ENCODE measurements around the gene VRTN.

Gene VRTN

GRCh38 chr14:74394549-74394948, 46.3 kb downstream of the VRTN start:
- TF ChIP-seq L3MBTL2 (conservative IDR thresholded peaks at IDR 0.05) (no peak), SP1 (IDR thresholded peaks at IDR 0.05) (no peak), FOXA1 (IDR thresholded peaks at IDR 0.05) (no peak), HDGF (IDR thresholded peaks at IDR 0.05; ENCODE audit: borderline replicate concordance) (no peak), ZNF384 (IDR thresholded peaks at IDR 0.05) (no peak), TARDBP (IDR thresholded peaks at IDR 0.05) (no peak), FOXM1 (IDR thresholded peaks at IDR 0.05; ENCODE audit: borderline replicate concordance) (no peak), BHLHE40 (IDR thresholded peaks at IDR 0.05; ENCODE audit: borderline replicate concordance) (no peak), CTBP1 (IDR thresholded peaks at IDR 0.05; ENCODE audit: borderline replicate concordance) (no peak), FOXK2 (IDR thresholded peaks at IDR 0.05) (no peak), NFRKB (IDR thresholded peaks at IDR 0.05) (no peak), ELF4 (IDR thresholded peaks at IDR 0.05) (no peak), ARNT (IDR thresholded peaks at IDR 0.05) (no peak), LEF1 (IDR thresholded peaks at IDR 0.05; ENCODE audit: borderline replicate concordance) (no peak), SUZ12 (IDR thresholded peaks at IDR 0.05) (no peak), PKNOX1 (IDR thresholded peaks at IDR 0.05) (no peak)
- ChIA-PET POLR2A (no interaction called here), CTCF (no interaction called here)
- no peak for DNase-seq (ENCODE audit: extremely low spot score)

GRCh38 chr14:74395094-74395493, 46.8 kb downstream of the VRTN start:
- ChIA-PET POLR2A (no interaction called here), CTCF (no interaction called here)
- no peak for DNase-seq (ENCODE audit: extremely low spot score)
- TF ChIP-seq ARNT (IDR thresholded peaks at IDR 0.05) (no peak), FOXK2 (IDR thresholded peaks at IDR 0.05) (no peak), NFRKB (IDR thresholded peaks at IDR 0.05) (no peak), CTBP1 (IDR thresholded peaks at IDR 0.05; ENCODE audit: borderline replicate concordance) (no peak), BHLHE40 (IDR thresholded peaks at IDR 0.05; ENCODE audit: borderline replicate concordance) (no peak), SUZ12 (IDR thresholded peaks at IDR 0.05) (no peak), PKNOX1 (IDR thresholded peaks at IDR 0.05) (no peak), ELF4 (IDR thresholded peaks at IDR 0.05) (no peak), TARDBP (IDR thresholded peaks at IDR 0.05) (no peak), FOXM1 (IDR thresholded peaks at IDR 0.05; ENCODE audit: borderline replicate concordance) (no peak), FOXA1 (IDR thresholded peaks at IDR 0.05) (no peak), HDGF (IDR thresholded peaks at IDR 0.05; ENCODE audit: borderline replicate concordance) (no peak), SP1 (IDR thresholded peaks at IDR 0.05) (no peak)

- no peak for DNase-seq (ENCODE audit: extremely low spot score)
- CTCF ChIA-PET = interaction anchor here (0.5 kb wide), 1 partner anchor 811 kb away, joined by 3 read pairs; no protein-coding TSS in a partner anchor
Observed at GRCh38 chr14:74400031-74400685, 51.9 kb downstream of the VRTN start.

GRCh38 chr14:74400919-74401503, 52.7 kb downstream of the VRTN start:
- ChIA-PET CTCF (no interaction called here), POLR2A (no interaction called here)
- no peak for TF ChIP-seq NFRKB (IDR thresholded peaks at IDR 0.05)
- DNase-seq (ENCODE audit: extremely low spot score) = no peak

More at GRCh38 chr14:74400031-74400685, 51.9 kb downstream of the VRTN start:
- no peak for TF ChIP-seq CTBP1 (IDR thresholded peaks at IDR 0.05; ENCODE audit: borderline replicate concordance)
- TF ChIP-seq FOXM1 (IDR thresholded peaks at IDR 0.05; ENCODE audit: borderline replicate concordance) = no peak
- TF ChIP-seq LEF1 (IDR thresholded peaks at IDR 0.05; ENCODE audit: borderline replicate concordance) = no peak
- no peak for TF ChIP-seq SUZ12 (IDR thresholded peaks at IDR 0.05)
- no peak for TF ChIP-seq HDGF (IDR thresholded peaks at IDR 0.05; ENCODE audit: borderline replicate concordance)
- TF ChIP-seq ZNF384 (IDR thresholded peaks at IDR 0.05) = no peak
- no peak for TF ChIP-seq PKNOX1 (IDR thresholded peaks at IDR 0.05)
- TF ChIP-seq FOXK2 (IDR thresholded peaks at IDR 0.05) = no peak
- TF ChIP-seq ARNT (IDR thresholded peaks at IDR 0.05) = no peak
- TF ChIP-seq FOXA1 (IDR thresholded peaks at IDR 0.05) = no peak
- no peak for TF ChIP-seq NFRKB (IDR thresholded peaks at IDR 0.05)
- POLR2A ChIA-PET = no interaction called here

GRCh38 chr14:74401504-74402241, 53.4 kb downstream of the VRTN start:
- POLR2A ChIA-PET = no interaction called here
- CTCF ChIA-PET = no interaction called here
- DNase-seq (ENCODE audit: extremely low spot score) = no peak
- TF ChIP-seq SUZ12 (IDR thresholded peaks at IDR 0.05) (no peak), FOXA1 (IDR thresholded peaks at IDR 0.05) (no peak), ELF4 (IDR thresholded peaks at IDR 0.05) (no peak), L3MBTL2 (conservative IDR thresholded peaks at IDR 0.05) (no peak), ARNT (IDR thresholded peaks at IDR 0.05) (no peak), PKNOX1 (IDR thresholded peaks at IDR 0.05) (no peak), FOXK2 (IDR thresholded peaks at IDR 0.05) (no peak)

Measured in HEK293T (cell line).